Transverse colon (tissue), 4 donors: ENCODE results near the gene HDAC4. TPM values are rescaled to one million over a fixed set of nuclear protein-coding genes. Genes with fewer than 3 reads are reported as not detected.

Experiments used
- DNase-seq: peaks from one replicate; pipeline ENCODE4 v3.0.0-alpha.2; 2019
- H3K27ac ChIP-seq, 4 donors: fragments of 200-600 bp; sonication (generic); 2 replicates each; pipeline ENCODE4 v1.5.1; 2016 to 2018; ENCODE audit warnings: inconsistent platforms in 4 of 4
- H3K27me3 ChIP-seq: fragments of 200-600 bp; sonication (generic); 2 replicates; pipeline ENCODE4 v1.5.1; 2017; ENCODE audit warnings: inconsistent platforms
- H3K36me3 ChIP-seq, 4 donors: fragments of 200-600 bp; sonication (generic); 2 replicates each; pipeline ENCODE4 v1.5.1; 2017 to 2019; ENCODE audit warnings: inconsistent platforms in 4 of 4
- H3K4me1 ChIP-seq, 4 donors: fragments of 200-600 bp; sonication (generic); 2 replicates each; pipeline ENCODE4 v1.5.1; 2017 to 2020; ENCODE audit warnings: inconsistent platforms in 4 of 4
- H3K4me3 ChIP-seq, 4 donors: fragments of 200-600 bp; sonication (generic); 1 replicate in 1 of 4; 2 replicates in 3 of 4; pipeline versions ENCODE4 v1.5.1 to v1.6.1; 2017 to 2019; ENCODE audit warnings: inconsistent platforms in 4 of 4
- H3K9me3 ChIP-seq, 2 donors: fragments of 200-600 bp; sonication (generic); 2 replicates each; pipeline ENCODE4 v1.5.1; 2017 to 2019; ENCODE audit warnings: inconsistent platforms in 2 of 2
- CTCF ChIP-seq, 5 experiments: fragments of 200-600 bp in 3 of 5; fragments of 450-650 bp in 2 of 5; sonication (generic) in 3 of 5; IDR thresholded peaks; 1 replicate in 2 of 5; 2 replicates in 3 of 5; pipeline ENCODE4 v1.5.1; 2016 to 2017; ENCODE audit warnings: antibody characterized with exemption in 5 of 5, inconsistent platforms in 3 of 5, mild to moderate bottlenecking in 2 of 5, moderate library complexity in 1 of 5
- EP300 ChIP-seq: sonication (generic); formaldehyde crosslinking; IDR thresholded peaks from one replicate; pipeline ENCODE4 v1.6.1; 2017; ENCODE audit warnings: antibody characterized with exemption, low read depth
- POLR2A ChIP-seq: fragments of 450-650 bp; IDR thresholded peaks from one replicate; pipeline ENCODE4 v1.6.1; 2016; ENCODE audit warnings: antibody characterized with exemption, mild to moderate bottlenecking, moderate library complexity
- POLR2AphosphoS5 ChIP-seq, 3 donors: sonication (generic); formaldehyde crosslinking; IDR thresholded peaks; one replicate each; pipeline ENCODE4 v1.6.1; 2016; ENCODE audit warnings: antibody characterized with exemption in 3 of 3
- WGBS, 2 donors: methylation state at CpG; one replicate each; pipeline ENCODE4 v1.1.5; 2018; ENCODE audit warnings: low coverage in 1 of 2; 5-methylcytosine and 5-hydroxymethylcytosine counted together
- in situ Hi-C, 4 donors: fragments of 200-750 bp; cut with MboI; loops; one replicate each; pipeline versions ENCODE4 v1.15.0 to v1.15.1; 2017; ENCODE audit warnings: low sequenced_read_pairs in 3 of 4, low pct_ligation_motif_present in 1 of 4, low pct_unique_long_range_greater_than_20kb in 1 of 4
- intact Hi-C: fragments of 100-400 bp; cut with DNase I; formaldehyde crosslinking; loops from one replicate; pipeline ENCODE4 v1.15.1; 2023; ENCODE audit warnings: low total_unique reads
- total RNA-seq, 4 donors: library from RNA; depleted of rRNA; stranded (reverse); fragments of >200 nt; gene quantifications; one replicate each; pipeline ENCODE4 v1.1.0, GENCODE V29; 2016

The HDAC4 gene
- total RNA-seq, 4 donors from 2014 or later = 33.9 to 192 (median 112) TPM

DNA sequence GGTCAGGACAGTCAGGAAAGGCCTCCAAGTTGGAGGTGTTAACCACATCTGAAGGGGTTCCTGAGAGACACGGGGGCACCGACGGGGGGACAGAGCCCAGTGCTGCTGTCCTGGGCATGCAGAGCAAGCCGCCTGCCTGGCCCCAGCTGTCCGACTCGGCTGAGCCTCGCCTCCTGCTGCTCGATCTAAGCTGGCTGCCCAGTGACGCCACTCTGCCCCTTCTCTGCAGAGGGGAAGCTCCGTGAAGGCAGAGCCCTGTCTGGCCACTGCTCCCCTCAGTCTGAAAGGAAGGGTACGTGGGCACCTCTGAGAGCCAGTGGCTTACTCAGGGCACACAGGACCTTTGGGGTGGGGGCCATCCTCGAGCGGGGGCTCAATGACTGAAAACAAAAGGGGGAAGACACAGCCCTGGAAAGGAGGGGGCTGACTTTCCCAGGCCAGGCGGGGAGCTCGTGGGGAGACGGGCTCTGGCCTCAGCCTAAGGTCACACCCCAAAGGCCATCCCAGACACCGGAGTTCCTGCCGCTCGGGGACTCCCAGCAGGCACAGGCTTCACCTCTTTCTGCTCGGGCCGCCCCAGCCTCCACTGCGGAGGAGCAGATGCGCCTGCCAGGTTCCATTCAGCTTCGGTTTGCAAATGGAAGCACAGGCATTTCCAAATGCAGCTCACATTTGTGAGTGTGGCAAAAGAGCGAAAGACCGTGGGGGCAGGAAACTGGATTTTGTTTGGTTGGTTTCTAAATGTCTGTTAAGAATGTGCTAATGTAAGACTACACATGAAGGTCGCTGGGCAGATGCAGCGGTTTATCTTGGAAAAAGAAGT lies 136.9 kb downstream of the HDAC4 start:
- DNase-seq = peak; percentile 11
- Histone ChIP-seq H3K9me3 (no peaks in the 10 kb centered on the region), H3K27me3 (no peaks in the 10 kb centered on the region), H3K4me1 (peaks cover 56 to 78% (median 67%) of the 10 kb centered on the region in 4 donors), H3K4me3 (no peak overlapping the region), H3K27ac (peak overlapping the region; percentile 86 to 92 (median 88)), H3K36me3 (no peaks in the 10 kb centered on the region)
- TF ChIP-seq POLR2A = no peak
- no peak for TF ChIP-seq POLR2AphosphoS5 (IDR thresholded peaks at IDR 0.05)
- no peak for TF ChIP-seq CTCF (IDR thresholded peaks at IDR 0.05)
- no peak for TF ChIP-seq EP300
- in situ Hi-C loops = loop anchor here in 1 of 4 donors (25.0 kb wide), 1 partner anchor 623 kb away; no protein-coding TSS in a partner anchor
- intact Hi-C loops = no loop called here
- WGBS, 2 donors = 81% methylated on average over 24 of the region's 28 CpGs; no CpG with 5 or more reads in 1 of the 2 donors

GRCh38 chr2:239263231-239263630 lies 137.6 kb downstream of the HDAC4 start:
- no peaks in the 10 kb centered on the region for H3K36me3 ChIP-seq
- 90% methylated on average over 5 of the region's 14 CpGs; no CpG with 5 or more reads in 1 of the 2 donors for WGBS, 2 donors
- in situ Hi-C loops (loop anchor here in 1 of 4 donors (25.0 kb wide), 1 partner anchor 624 kb away; no protein-coding TSS in a partner anchor), intact Hi-C loops (no loop called here)
- H3K4me3 ChIP-seq = no peak overlapping the region
- H3K4me1 ChIP-seq = peaks cover 49 to 74% (median 60%) of the 10 kb centered on the region in 4 donors
- H3K27ac ChIP-seq = peak overlapping the region; percentile 26 to 92 (median 88)
- TF ChIP-seq POLR2A (no peak), EP300 (no peak), CTCF (IDR thresholded peaks at IDR 0.05) (no peak), POLR2AphosphoS5 (IDR thresholded peaks at IDR 0.05) (no peak)
- peak; percentile 7 for DNase-seq
- H3K9me3 ChIP-seq = no peaks in the 10 kb centered on the region
- H3K27me3 ChIP-seq = no peaks in the 10 kb centered on the region

DNA sequence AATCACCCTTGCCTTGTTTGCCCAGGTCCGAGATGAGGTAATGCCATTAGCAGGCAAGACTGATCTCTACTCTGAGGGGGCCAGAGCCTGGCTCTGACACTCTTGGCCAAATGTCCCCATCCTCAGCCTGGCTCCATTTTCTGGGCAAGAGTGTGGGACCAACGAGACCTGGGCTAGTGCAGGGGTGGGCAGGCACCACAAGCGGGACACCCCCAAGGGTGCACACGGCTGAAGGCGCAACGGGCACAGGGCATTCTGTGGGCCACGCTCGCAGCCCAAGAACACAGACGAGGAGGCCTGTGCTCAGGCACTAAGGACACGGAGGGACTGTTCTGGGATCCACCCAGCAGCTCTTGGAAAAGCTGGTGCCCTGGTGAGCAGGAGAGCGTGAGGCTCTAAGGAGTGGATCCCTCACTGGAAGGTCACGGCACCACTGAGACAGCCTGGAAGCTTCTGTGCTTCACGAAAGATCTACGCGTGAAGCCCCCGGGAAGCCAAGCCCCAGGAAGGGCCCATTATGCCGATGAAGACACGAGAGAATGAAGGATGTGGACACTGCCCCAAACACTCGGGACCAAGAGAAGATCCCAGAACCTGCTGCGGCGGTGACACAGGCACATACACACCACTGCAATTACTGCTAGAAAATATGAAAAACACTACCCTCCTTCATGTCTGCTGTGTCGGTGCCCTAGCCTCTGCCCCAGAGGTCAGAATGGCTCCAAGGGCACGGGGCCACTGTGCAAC lies 138.2 kb downstream of the HDAC4 start:
- Histone ChIP-seq H3K27ac (peak overlapping the region in 2 of 4 donors; percentile 14 to 26), H3K9me3 (peaks cover 0 to 5% of the 10 kb centered on the region in 2 donors), H3K36me3 (no peaks in the 10 kb centered on the region), H3K27me3 (no peaks in the 10 kb centered on the region), H3K4me3 (no peak overlapping the region), H3K4me1 (peaks cover 43 to 69% (median 55%) of the 10 kb centered on the region in 4 donors)
- intact Hi-C loops (no loop called here), in situ Hi-C loops (loop anchor here in 1 of 4 donors (25.0 kb wide), 1 partner anchor 625 kb away; no protein-coding TSS in a partner anchor)
- TF ChIP-seq EP300 (no peak), POLR2A (no peak), POLR2AphosphoS5 (IDR thresholded peaks at IDR 0.05) (no peak), CTCF (IDR thresholded peaks at IDR 0.05) (no peak)
- peak; percentile 6 for DNase-seq
- WGBS, 2 donors = 94 to 100% methylated on average over 1 to 22 of the region's 23 CpGs
